Frontal cortex (tissue), 4 donors: Measurements from ENCODE around the gene CENATAC. TPM values are rescaled to one million over a fixed set of nuclear protein-coding genes. Genes with fewer than 3 reads are reported as not detected.
"Not testable (repeated sequence)": the region's sequence is repeated elsewhere in the genome, so short reads cannot be mapped to it uniquely, and the experiment has no call there.

Source experiments
- DNase-seq, 2 donors: peaks; one replicate each; pipeline ENCODE4 v3.0.0; 2012; ENCODE audit warnings: low spot score in 2 of 2
- FAIRE-seq: peaks from 2 replicates; lab custom pipeline; 2012; peaks lifted over from hg19 to GRCh38; lab: Jason Lieb, UNC
- total RNA-seq: library from RNA; depleted of rRNA; stranded (reverse); fragments of >200 nt; gene quantifications from one replicate; pipeline ENCODE4 v1.2.3, GENCODE V29; 2014
- donor health status: control.
- donor health status: control.
- donor health status: control.

Gene CENATAC
- total RNA-seq, 1 donor from 2014 or later, result 23.6 TPM

DNA sequence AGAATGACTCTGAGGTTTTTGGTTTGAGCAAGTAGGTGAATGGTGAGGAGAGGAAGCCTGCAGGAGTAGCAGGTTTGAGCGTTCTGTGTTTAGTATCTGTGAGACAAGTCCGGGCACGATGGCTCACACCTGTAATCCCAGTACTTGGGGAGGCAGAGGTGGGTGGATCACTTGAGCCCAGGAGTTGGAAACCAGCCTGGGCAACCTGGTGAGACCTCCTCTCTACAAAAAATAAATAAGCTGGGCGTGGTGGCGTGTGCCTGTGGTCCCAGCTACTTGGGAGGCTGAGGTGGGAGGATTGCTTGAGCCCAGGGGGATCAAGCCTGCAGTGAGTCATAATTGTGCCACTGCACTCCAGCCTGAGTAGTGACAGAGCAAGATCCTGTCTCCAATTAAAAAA, 9.7 kb upstream of the CENATAC start:
- DNase-seq (no peak), FAIRE-seq (no peak)

DNA sequence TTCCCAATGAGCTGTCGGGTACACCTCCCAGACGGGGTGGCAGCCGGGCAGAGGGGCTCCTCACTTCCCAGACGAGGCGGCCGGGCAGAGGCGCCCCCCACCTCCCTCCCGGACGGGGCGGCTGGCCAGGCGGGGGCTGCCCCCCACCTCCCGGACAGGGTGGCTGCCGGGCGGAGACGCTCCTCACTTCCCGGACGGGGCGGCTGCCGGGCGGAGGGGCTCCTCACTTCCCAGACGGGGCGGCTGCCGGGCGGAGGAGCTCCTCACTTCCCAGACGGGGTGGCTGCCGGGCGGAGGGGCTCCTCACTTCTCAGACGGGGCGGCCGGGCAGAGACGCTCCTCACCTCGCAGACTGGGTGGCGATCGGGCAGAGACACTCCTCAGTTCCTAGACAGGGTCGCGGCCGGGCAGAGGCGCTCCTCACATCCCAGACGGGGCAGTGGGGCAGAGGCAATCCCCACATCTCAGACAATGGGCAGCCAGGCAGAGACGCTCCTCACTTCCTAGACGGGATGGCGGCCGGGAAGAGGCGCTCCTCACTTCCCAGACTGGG, 6.4 kb upstream of the CENATAC start:
- FAIRE-seq, DNase-seq: not testable (repeated sequence)

DNA sequence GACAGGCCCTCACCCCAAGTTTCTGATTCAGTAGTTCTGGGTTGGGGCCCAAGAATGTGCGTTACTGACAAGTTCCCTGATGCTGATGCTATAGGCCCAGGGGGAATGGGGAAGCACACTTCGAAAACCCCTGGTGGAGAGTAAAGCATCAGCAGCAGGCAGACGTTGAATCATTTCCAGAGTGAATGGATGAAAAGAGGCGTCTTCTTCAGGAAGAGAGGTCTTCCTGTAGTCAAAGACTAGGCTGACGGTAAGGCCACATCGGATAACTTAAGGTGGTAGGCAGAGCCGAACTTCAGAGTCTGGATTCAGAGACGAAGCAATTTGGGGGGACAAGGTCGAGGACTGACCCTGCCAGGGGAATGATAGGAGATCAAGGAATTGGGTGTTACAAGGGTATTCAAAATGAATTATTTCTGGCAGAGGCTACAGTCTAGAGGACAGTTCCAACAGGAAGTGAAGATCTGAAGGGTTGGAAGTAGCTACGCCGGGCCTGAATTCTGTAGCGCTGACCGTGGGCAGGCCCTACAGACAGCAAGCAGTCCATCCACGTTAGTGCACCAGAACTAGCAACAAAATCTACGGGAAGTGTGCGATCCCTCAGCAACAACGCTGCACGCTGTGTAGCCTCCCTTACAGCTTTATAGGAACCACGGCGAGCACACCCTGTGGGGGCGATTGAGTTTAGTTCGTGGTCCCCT, 862 bp upstream of the CENATAC start:
- DNase-seq (no peak), FAIRE-seq (no peak)

DNA sequence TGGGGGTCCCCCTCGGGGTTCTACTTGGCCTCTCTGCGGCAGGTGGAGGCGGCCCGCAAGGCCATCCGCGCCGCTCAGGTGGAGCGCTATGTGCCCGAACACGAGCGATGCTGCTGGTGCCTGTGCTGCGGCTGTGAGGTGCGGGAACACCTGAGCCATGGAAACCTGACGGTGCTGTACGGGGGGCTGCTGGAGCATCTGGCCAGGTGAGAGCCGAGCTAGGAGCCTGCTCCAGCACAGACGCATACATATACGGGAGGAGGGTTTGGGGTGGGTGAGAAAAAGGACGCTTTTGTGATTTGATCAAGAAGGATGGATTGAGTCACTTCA, 415 bp downstream of the CENATAC start:
- FAIRE-seq (no peak), DNase-seq (no peak)

DNA sequence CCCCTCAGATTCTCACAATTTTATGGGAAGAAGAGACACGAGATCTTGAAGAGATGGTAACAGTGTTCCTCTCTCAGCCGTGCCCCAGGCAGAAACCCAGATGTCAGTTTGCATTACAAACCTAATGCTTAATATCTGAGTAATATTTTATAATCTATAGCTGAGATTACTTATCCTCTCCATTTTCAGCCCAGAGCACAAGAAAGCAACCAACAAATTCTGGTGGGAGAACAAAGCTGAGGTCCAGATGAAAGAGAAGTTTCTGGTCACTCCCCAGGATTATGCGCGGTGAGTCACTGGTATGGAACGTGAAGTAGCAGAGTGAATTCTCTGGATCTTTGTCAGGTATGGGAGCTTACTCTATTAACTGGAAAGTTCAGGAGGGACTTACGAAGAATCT, 884 bp downstream of the CENATAC start:
- FAIRE-seq (no peak), DNase-seq (no peak)

DNA sequence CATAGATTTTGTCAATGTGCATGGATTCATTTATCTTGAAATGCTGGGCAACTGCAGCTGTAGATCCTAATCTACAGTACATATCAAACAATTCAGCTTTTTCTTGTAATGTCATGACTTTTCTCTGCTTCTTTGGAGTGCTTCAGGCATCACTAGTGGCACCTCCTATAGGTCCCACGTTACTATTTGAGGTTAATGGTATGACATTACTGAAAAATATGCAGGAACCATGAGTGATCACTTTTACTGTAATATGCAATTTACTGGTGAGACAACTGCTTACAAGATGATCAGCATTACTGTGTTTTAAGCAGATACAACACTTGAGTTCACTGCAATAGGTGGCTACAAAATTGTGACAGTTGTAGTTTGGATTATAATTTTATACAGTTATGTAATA, 3.0 kb downstream of the CENATAC start:
- no peak for DNase-seq
- FAIRE-seq, result no peak

DNA sequence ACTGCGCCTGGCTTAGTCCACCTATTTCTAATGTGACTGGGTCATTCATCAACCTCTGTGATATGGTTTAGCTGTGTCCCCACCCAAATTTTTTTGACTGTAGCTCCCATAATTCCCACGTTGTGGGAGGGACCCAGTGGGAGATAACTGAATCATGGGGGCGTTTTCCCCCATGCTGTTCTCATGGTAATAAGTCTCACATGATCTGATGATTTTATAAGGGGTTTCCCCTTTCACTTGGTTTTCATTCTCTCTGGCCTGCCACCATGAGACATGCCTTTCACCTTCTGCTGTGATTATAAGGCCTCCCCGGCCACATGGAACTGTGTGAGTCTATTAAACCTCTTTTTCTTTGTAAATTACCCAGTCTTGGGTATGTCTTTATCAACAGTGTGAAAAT, 8.7 kb downstream of the CENATAC start:
- FAIRE-seq (no peak), DNase-seq (no peak)

DNA sequence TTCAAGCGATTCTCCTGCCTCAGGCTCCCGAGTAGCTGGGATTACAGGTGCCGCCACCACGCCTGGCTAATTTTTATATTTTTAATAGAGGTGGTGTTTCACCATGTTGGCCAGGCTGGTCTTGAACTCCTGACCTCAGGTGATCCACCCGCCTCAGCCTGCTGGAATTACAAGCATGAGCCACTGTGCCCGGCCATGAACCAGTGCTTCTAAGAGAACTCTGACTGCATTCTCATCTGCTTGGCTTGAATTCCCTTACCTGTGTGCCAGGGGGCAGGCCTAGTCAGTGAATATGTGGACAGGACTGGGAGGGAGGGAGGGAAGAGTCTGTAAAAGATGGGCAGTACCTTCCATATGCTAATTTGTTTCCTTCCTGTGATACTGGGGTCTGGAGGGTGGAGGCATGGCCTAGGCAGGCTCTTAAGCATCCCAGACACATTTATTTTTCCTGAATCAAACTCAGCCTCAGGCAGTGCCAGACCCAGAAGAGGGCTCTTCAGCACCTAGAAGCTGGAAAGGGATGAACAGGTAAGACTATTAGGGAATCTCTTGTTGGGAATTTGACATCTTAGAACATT, 13.6 kb downstream of the CENATAC start:
- DNase-seq, result no peak

DNA sequence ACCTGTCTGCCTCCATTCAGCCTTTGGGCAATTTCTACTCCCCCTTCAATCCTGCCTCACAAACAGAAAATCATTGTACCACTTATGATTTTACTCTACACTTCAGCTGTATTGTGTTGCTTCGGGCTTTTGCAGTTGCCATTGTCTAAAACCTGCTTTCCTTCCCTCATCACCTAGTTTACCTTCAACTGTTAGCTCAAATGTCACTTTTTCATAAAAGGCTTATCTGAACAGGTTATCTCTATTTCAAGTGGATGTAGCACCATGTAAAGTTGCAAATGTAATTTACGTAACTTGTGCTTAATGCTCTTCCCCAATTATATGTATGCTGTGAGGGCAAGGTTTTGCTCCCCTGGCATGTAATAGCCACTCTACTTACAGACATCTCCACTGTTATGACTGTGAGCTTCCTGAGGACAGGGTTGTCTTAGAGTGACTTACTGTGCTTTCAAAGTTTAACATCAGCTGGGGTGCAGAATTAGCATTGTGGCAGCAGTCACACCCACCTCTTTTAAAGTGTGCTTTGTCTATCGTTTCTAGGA, 14.8 kb downstream of the CENATAC start:
- FAIRE-seq (no peak), DNase-seq (no peak)

More for the DNA sequence above, 13.6 kb downstream of the CENATAC start:
- FAIRE-seq, result no peak

DNA sequence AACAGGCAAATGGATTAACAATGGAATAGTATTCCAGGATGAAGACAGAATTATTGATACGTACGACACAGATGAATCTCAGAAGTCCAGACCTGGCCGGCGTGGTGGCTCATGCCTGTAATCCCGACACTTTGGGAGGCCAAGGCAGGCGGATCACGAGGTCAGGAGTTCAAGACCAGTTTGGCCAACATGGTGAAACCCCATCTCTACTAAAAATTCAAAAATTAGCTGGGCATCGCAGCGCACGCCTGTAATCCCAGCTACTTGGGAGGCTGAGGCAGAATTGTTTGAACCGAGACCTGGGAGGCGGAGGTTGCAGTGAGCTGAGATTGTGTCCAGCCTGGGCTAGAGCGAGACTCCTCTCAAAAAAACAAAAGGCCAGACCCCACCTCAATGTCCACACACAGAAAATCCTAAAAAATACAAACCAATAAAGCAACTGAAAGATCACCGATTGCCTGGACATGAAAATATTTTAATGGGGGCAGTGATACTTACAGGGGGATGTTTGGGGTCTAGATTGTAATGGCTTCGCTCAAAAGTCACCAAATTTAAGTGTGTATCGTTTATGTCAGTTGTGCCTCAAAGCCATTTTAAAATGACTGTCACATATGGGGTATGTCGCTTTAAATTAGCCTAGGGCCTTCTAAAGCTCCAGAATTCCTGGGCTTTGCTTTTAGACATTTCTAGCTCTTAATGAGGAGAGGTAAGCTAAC, 16.4 kb downstream of the CENATAC start:
- FAIRE-seq, result no peak
- no peak for DNase-seq

DNA sequence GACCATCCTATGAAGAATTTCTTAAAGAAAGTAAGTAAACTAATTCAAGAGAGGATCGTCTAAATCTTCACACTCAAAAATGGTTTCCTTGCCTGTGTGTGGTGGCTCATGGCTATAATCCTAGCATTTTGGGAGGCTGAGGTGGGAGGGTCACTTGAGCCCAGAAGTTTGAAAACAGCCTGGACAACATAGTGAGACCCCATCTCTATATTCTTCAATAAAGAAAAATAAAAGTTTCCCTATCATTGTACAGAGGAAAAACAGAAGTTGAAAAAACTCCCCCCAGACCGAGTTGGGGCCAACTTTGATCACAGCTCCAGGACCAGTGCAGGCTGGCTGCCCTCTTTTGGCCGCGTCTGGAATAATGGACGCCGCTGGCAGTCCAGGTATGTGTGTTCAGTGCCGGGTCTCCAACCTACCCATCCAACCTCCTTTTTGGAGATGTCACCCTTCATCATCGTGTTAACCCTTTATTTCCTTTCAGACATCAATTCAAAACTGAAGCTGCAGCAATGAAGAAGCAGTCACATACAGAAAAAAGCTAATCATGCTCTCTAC, 17.2 kb downstream of the CENATAC start:
- DNase-seq (no peak), FAIRE-seq (no peak)

DNA sequence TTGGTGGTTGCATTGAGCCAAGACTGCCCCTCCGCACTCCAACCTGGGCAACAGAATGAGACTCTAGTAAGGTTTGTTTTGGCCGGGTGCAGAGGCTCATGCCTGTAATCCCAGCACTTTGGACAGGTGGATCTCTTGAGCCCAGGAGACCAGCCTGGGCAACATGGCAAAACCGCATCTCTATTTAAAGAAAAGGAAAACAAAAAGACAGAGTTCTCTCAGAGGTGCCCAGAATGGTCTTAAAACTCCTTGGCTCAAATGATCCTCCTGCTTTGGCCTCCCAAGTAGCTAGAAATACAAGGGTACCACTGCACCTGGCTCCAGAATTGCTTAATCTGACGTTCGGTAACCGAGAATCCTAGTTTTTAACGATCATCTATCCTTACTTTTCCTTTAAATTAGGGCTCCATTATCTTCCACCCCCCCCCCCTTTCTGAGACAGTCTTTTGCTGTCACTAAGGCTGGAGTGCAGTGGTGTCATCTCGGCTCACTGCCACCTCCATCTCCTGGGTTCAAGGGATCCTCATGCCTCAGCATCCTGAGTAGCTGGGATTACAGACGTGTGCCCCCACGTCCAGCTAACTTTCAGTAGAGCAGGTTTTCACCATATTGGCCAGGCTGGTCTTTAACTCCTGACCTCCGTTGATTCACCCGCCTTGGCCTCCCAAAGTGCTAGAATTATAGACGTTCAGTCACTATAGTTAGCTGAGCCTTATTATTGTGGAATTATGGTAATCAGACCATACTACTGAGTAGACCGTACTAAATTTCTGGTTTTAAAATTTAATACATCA, 18.5 kb downstream of the CENATAC start:
- DNase-seq (no peak), FAIRE-seq (no peak)

DNA sequence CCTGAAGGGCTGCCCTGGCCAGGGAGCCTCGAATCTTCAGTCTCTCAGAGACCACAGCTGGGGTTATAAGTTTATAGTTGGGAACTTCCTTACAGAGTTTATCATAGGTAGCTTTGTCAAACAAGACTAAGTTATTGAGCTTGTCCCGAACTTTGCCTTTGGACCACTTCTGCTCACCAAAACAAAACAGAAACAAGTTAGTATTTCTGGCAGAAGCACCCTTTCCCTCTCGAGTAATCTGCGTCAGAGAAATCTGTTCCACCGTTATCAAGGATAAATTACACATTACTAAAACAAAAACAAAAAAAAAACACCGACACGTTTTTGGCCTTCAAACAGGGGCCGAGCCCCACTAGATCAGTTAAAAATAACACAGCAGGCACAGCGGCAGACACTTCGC, 19.4 kb downstream of the CENATAC start:
- DNase-seq, FAIRE-seq: not testable (repeated sequence)

DNA sequence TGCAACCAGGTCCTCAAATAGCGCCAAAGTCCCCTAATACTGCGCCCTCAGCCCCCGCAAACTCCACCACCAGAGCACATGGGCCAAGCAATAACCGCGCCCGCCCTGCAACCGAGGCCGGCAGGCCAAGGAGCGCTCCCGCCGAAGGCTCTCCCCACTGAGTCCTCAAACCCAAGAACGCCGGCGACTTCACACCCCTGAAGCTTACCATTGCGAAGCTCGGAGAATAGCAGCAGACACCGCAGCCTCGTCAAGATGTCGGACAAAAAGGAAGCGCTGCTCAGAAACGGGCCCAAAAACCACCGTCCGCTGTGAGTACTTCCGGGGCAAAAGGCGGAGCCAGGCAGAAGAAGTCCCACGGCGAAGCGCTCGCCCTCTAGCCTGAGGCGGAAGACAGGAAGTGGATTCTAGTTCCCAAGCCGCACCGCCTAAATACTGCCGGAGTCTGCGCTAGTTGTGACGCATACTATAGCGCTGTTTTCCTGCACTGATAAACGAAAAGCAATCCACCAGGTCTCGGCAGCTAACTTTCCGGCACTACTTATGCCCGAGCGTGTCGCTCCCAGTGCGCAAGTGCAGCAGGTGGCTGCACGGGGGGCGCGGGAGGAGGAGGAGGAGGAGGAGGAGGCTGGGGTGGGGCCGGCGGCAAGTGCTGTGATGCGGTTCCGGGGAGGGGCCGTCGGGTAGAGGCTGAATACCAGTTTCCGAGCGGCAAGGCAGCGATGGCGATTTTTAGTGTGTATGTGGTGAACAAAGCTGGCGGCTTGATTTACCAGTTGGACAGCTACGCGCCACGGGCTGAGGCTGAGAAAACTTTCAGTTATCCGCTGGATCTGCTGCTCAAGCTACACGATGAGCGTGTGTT, 20.4 kb downstream of the CENATAC start, which contains the start of the genes RPS25 and TRAPPC4:
Gene RPS25, minus strand, starts transcription at position 270 of the 865 bp plus-strand sequence. Its CDS starts 59 bp downstream, at position 211.
Gene TRAPPC4, plus strand, starts transcription at position 693 of the 865 bp plus-strand sequence. Its CDS starts 30 bp downstream, at position 723.
- peak; percentile 84 to 95 for DNase-seq
- no peak for FAIRE-seq

DNA sequence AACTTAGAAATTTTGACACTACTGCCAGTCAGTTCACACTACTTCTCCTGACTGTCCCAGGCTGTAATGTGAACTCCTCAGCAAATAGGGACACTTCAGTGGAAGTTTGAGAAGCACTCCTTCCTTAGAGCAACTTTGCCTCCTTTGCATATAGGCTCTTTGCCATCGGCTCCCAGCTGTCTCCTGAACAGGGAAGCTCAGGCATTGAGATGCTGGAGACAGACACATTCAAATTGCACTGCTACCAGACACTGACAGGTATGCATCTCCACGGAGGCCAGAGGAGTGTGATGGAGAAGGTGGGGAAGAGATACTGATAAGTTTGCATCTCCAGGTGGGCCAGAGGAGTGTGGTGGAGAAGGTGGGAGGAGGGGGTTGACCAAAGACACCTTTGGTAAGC, 22.1 kb downstream of the CENATAC start:
- FAIRE-seq (no peak), DNase-seq (no peak)

DNA sequence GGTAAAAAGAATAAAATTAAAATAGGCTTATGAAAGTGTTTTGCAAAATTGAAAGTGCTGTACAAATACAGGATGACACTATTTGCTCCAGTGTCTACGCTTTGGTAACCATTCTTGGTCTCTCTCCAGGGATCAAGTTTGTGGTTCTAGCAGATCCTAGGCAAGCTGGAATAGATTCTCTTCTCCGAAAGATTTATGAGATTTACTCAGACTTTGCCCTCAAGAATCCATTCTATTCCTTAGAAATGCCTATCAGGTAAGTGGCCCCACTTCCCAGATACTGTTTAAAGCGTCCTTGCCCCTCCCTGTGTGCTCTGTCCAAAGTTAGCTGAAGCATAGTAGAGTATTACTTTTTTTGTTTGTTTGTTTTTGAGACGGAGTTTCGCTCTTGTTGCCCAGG, 23.7 kb downstream of the CENATAC start:
- FAIRE-seq (no peak), DNase-seq (no peak)

DNA sequence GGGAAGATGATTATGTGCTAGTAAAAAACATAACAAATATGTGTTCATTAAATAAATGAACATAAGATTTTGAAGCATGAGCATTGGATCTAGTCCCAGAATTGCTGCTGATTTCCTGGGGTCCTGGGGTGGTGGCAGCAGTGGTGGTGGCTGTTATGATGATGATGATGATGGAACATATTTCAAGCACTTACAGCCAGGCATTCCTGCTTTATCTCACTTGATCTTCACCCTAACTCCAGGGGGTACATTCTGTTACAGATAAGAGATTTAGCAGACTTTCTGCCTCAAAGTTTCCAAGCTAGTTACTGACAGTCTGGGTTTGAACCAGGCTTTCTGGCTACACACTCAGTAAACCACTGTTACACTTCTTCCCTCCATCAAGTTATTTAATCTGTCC, 25.8 kb downstream of the CENATAC start:
- DNase-seq (no peak), FAIRE-seq (no peak)

DNA sequence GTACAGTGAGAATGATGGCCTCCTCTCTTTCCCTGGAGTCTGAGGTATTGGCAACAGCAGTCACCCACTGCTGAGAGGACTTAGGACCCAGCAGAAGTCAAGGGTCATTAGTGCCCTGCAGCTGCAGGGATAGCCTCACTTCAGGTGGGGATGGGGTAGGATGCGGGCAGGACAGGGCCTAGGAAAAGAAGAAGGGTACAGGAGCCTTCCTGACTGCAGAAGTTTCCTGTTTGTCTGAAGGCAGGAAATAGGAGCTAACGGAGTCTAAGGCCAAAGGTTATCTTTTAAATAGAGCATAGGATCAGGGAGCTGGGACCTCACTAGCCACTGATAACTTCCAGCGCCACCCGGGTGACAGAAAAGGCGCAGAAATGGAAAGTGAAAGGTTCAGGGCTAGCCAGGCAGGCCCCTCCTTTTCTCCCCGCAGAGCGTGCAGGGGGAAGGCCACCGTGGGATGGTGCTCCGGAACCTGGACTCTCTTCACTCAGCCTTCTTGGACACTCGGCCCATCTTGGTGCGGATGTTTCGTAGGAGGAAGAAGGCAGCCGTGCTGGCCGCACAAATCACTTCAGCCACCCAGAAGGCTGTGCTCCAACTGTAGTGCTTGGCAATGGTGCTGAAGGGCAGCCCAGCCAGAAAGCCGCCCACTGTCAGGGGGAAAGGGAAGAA, 26.6 kb downstream of the CENATAC start:
- FAIRE-seq (no peak), DNase-seq (no peak)
